ENCODE results near the gene TDRD3.

TDRD3 gene

GRCh38 chr13:60562096-60562780 lies 165.2 kb downstream of the TDRD3 start:
- H3K27me3 ChIP-seq (ENCODE audit: low read length) = no peaks in the 10 kb centered on the region
- H3K36me3 ChIP-seq (ENCODE audit: low read length) = no peaks in the 10 kb centered on the region
- no peak overlapping the region for H3K27ac ChIP-seq (ENCODE audit: low read depth, low read length)

GRCh38 chr13:60571571-60571970 lies 174.6 kb downstream of the TDRD3 start:
- Histone ChIP-seq H3F3A (ENCODE audit: insufficient read depth) (no peaks in the 10 kb centered on the region), H3K9ac (ENCODE audit: low read length) (no peak overlapping the region), H3K36me3 (ENCODE audit: low read length) (no peaks in the 10 kb centered on the region), H3K27me3 (ENCODE audit: low read length) (no peaks in the 10 kb centered on the region), H2AFZ (ENCODE audit: low read depth, low read length, severe bottlenecking) (no peak overlapping the region), H3K9me3 (ENCODE audit: insufficient read depth, low read length) (no peaks in the 10 kb centered on the region), H3K4me2 (ENCODE audit: low read depth, low read length, poor library complexity, severe bottlenecking) (no peak overlapping the region), H4K20me1 (ENCODE audit: low read depth, low read length) (no peaks in the 10 kb centered on the region), H3K9me2 (replicated peaks; ENCODE audit: insufficient read depth, low read length) (no peaks in the 10 kb centered on the region), H3K4me3 (ENCODE audit: insufficient read depth, low read length, poor library complexity, severe bottlenecking) (no peak overlapping the region), H3K79me2 (ENCODE audit: insufficient read depth, low read length) (no peaks in the 10 kb centered on the region), H3K27ac (ENCODE audit: low read depth, low read length) (no peak overlapping the region)
- no peak for TF ChIP-seq CTCF (IDR thresholded peaks at IDR 0.05; ENCODE audit: insufficient read depth, low read length, poor library complexity, severe bottlenecking)
- no peak for TF ChIP-seq EZH2phosphoT487 (conservative IDR thresholded peaks at IDR 0.05; ENCODE audit: low read length)

More at GRCh38 chr13:60562096-60562780, 165.2 kb downstream of the TDRD3 start:
- no peak overlapping the region for H3K4me3 ChIP-seq (ENCODE audit: insufficient read depth, low read length, poor library complexity, severe bottlenecking)
- H3F3A ChIP-seq (ENCODE audit: insufficient read depth) = no peaks in the 10 kb centered on the region
- no peak overlapping the region for H3K4me2 ChIP-seq (ENCODE audit: low read depth, low read length, poor library complexity, severe bottlenecking)
- H3K9me2 ChIP-seq (replicated peaks; ENCODE audit: insufficient read depth, low read length) = no peaks in the 10 kb centered on the region
- TF ChIP-seq CTCF (IDR thresholded peaks at IDR 0.05; ENCODE audit: insufficient read depth, low read length, poor library complexity, severe bottlenecking) = no peak
- no peak for TF ChIP-seq EZH2phosphoT487 (conservative IDR thresholded peaks at IDR 0.05; ENCODE audit: low read length)
- H3K79me2 ChIP-seq (ENCODE audit: insufficient read depth, low read length) = no peaks in the 10 kb centered on the region
- no peak overlapping the region for H3K9ac ChIP-seq (ENCODE audit: low read length)
- no peaks in the 10 kb centered on the region for H4K20me1 ChIP-seq (ENCODE audit: low read depth, low read length)
- H3K9me3 ChIP-seq (ENCODE audit: insufficient read depth, low read length) = no peaks in the 10 kb centered on the region
- H2AFZ ChIP-seq (ENCODE audit: low read depth, low read length, severe bottlenecking) = no peak overlapping the region

GRCh38 chr13:60572003-60572798 lies 175.2 kb downstream of the TDRD3 start:
- Histone ChIP-seq H3F3A (ENCODE audit: insufficient read depth) (no peaks in the 10 kb centered on the region), H3K4me2 (ENCODE audit: low read depth, low read length, poor library complexity, severe bottlenecking) (no peak overlapping the region), H3K4me3 (ENCODE audit: insufficient read depth, low read length, poor library complexity, severe bottlenecking) (no peak overlapping the region), H3K9ac (ENCODE audit: low read length) (no peak overlapping the region), H2AFZ (ENCODE audit: low read depth, low read length, severe bottlenecking) (no peak overlapping the region), H4K20me1 (ENCODE audit: low read depth, low read length) (no peaks in the 10 kb centered on the region), H3K9me2 (replicated peaks; ENCODE audit: insufficient read depth, low read length) (no peaks in the 10 kb centered on the region), H3K79me2 (ENCODE audit: insufficient read depth, low read length) (no peaks in the 10 kb centered on the region), H3K9me3 (ENCODE audit: insufficient read depth, low read length) (no peaks in the 10 kb centered on the region), H3K27ac (ENCODE audit: low read depth, low read length) (no peak overlapping the region), H3K36me3 (ENCODE audit: low read length) (no peaks in the 10 kb centered on the region), H3K27me3 (ENCODE audit: low read length) (no peaks in the 10 kb centered on the region)
- TF ChIP-seq CTCF (IDR thresholded peaks at IDR 0.05; ENCODE audit: insufficient read depth, low read length, poor library complexity, severe bottlenecking) = no peak
- no peak for TF ChIP-seq EZH2phosphoT487 (conservative IDR thresholded peaks at IDR 0.05; ENCODE audit: low read length)
